Erythroblast (primary cell): ENCODE data around the gene KANTR.

Experiments
- GATA1 ChIP-seq: IDR thresholded peaks from 2 replicates; pipeline ENCODE4 v1.6.1; 2011; ENCODE audit warnings: low read depth, mild to moderate bottlenecking, control low read depth, low read length, moderate library complexity
- POLR2A ChIP-seq: IDR thresholded peaks from 2 replicates; pipeline ENCODE4 v1.6.1; 2011; ENCODE audit warnings: mild to moderate bottlenecking, low read length

- TF ChIP-seq POLR2A (no peak), GATA1 (no peak)
Observed at GRCh38 chrX:53114864-53115549, 21.1 kb downstream of the KANTR start.
